ENCODE results near the gene TMEM255B.
"Not testable (repeated sequence)": the region's sequence is repeated elsewhere in the genome, so short reads cannot be mapped to it uniquely, and the experiment has no call there.

TMEM255B gene

DNA sequence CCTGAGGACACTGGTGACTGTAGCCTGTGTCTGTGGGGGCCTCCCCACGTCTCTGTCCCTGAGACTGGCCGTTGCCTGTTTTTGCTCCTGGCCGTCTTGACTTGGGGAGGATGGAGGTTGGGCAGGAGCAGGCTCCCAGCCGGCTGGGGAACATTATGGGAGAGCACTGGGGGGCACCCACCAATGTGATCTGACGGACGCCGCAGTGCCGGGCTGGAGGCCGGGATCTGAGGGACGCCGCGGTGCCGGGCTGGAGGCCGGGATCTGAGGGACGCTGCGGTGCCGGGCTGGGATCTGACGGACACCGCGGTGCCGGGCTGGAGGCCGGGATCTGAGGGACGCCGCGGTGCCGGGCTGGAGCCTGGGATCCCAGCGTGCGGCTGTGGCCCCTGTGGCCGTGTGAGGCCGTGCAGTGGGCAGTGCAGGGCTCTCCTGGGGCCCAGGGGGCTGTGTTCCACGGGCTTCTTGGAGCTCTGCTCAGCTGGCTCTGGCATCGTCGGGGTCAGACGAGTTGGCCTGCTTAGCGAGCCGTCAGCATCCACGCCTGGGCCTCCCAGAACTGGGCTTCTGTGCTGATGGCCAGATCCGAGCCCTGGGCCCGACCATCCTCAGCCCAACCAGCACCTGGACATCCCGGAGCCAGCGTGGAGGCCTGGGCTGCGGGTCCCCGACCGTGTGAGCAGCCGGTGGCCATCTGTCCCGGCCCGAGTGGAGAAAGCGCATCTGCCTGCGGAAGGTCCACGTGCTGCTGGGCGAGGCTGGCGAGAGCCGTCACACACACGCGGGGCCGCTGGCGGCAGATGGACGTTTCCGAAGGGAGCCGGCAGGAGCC is 59.0 kb downstream of the TMEM255B start:
- DNase-seq (ENCODE audit: low spot score) = no peak

DNA sequence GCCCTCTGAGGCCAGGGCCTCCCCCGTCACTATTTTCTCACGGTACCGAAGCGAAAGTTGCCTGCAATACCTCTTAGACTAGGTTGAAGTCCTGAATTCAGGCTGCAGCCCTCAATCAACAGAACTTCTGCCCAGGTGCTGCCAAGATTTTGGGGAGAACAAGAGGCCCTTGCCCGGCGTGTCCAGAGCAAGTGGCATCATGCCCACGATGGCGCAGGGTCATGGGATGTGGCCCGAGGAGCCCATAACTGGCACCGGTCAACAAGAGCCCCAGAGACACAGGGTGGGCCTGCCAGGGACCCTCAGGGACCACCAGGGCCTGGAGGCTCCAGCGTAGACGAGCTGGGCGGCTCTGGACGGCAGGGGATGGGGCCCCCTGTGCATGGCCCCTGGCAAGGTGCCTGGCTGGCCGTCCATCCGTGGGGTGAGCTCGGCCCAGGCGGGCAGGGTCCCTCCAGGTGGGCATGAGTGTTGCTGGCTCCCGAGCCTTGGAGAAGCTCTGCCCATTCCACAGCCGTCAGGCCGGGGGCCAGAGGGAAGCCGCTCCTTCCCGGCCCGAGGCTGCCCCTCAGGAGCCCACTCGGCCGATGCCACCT is 59.8 kb downstream of the TMEM255B start:
- DNase-seq (ENCODE audit: low spot score) = no peak

DNA sequence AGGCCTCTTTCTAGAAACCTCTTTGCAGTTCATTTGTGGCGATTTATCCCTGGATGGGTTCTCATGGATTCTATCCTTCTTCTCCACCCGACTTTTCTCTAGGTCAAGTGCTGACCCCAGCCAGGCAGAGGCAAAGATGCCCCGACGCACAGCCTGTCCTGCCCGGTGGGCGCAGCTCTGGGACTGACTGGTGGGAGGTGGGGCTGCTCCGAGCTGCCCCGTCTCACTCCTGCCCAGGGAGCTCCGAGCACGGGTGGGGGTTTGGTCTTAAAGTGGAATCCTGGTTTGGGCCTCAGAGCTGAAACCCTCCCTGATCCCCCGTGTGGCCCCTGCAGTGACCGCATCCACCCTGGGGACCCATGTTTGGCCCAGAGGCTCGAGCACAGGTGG is 60.3 kb downstream of the TMEM255B start:
- DNase-seq (ENCODE audit: low spot score) = no peak

DNA sequence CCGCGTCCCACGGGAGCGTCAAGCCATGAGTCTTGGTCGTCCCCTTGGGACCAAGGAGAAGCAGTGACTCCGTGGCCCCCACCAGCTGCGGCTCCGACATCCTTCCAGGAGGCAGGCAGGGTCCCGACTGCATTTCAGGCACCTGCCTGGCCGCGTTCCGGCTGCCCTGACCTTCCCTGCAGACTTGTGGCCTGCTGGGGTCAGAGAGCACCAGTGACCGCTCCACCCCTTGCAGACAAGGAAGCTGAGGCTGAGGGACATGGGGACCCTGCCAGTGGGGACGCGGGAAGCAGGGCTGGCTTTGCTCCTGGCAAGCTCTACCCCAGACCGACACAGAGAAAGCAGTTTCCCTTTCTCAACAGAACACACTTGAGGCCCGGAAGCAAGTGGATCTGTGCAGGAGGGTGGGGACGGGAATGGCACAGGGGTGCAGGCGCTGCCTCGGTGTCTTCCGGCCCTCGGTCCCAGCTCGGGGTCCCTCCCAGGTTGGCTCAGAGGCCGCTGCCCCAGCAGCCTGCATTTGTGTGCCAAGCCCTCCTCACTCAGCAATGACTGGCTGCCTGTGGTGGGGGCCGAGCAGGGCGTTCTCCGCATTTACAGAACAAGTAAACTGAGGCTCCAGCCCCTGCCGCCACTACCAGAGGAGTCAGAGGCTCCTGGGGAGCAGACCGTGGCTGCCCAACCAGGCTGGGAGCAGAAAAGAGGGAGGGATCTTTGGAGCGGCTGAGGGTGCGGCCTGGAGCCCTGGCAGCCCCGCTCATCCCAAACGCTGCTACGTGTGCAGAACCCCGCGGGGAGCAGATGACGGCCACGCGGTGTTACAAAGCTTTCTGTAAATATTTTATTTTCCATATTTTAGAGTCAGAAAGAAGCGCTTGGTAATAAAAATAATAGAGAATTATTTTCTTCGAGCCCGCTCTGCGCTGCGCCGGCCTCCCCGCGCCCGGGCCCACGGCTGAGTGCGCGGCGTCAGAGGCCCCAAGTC is 61.0 kb downstream of the TMEM255B start:
- DNase-seq (ENCODE audit: low spot score) = no peak

DNA sequence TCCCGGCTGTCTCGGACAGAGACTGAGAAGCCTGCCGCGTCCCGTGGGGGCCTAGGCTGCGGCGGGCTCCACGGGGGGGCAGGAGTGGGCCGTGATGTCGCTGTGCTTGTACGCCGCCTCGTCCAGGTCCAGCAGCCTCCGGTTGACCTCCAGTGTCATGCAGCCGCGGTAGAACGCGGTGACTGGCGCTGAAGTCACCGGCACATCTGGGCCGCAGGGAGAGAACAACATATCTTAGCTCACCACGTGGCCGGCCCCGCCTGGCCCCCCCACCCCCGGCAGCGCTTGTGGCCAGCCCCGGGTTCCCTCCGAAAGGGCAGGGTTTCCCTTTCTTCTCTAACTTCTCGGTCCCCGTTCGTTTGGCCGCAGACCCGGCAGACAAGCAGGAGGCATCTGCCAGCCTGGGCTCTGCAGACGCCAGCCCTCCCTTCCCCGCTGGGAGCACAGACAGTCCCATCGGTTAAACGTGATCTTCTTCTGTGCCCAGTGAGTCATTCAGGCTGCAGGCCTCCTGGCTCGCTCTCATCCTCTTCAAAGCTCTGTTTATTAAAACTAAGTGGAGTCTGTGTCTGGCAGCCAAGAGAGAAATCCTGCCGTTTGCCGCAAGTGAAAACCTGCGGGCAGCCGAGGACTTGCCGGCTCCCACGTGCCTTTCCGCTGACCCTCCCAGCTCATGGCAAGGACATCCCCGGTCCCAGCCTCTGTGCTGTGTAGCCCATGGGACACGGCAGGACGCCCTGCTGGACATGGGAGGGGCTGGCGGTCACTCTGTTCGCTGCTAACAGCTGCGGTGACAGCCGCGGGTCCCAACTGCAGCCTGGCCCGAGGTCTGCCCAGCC is 62.0 kb downstream of the TMEM255B start:
- no peak for DNase-seq (ENCODE audit: low spot score)

DNA sequence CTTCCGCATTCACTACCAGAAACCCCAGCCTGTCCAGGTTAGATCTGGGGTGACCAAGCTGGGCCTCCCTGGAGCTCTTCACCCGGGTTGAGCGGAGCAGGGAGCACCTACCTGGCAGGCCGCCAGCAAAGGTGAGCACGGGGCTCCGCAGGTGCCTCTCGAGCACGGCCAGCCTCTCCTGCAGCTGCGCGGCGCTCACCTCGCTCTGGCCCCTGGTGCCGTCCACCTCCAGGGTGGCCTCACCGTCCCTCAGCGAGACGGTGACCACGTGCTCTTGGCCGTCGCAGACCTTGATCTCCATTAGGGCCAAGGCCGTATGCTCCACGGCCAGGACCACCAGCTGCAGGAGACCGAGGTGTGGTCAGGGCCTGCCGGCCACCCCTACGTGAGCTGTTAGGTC is 62.8 kb downstream of the TMEM255B start:
- DNase-seq (ENCODE audit: low spot score) = no peak

DNA sequence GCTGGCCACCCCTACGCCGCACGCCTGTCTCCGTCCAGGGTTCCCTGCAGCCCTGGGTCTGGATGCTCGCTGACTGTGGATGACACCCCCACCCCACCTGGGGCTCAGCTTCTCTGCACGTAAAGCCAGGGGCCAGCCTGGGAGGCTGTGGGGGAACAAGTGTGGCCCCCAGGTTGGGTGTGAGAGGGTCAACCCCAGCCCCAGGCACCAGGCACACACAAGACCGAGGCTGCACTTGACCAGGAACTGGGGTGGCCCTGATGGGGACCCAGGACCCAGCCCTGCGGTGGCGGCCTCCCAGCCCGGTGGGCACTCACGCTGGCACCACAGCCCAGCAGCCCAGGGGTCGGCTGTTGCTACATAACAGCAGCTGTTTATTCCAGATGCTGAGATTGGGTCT is 63.2 kb downstream of the TMEM255B start:
- DNase-seq (ENCODE audit: low spot score) = no peak

DNA sequence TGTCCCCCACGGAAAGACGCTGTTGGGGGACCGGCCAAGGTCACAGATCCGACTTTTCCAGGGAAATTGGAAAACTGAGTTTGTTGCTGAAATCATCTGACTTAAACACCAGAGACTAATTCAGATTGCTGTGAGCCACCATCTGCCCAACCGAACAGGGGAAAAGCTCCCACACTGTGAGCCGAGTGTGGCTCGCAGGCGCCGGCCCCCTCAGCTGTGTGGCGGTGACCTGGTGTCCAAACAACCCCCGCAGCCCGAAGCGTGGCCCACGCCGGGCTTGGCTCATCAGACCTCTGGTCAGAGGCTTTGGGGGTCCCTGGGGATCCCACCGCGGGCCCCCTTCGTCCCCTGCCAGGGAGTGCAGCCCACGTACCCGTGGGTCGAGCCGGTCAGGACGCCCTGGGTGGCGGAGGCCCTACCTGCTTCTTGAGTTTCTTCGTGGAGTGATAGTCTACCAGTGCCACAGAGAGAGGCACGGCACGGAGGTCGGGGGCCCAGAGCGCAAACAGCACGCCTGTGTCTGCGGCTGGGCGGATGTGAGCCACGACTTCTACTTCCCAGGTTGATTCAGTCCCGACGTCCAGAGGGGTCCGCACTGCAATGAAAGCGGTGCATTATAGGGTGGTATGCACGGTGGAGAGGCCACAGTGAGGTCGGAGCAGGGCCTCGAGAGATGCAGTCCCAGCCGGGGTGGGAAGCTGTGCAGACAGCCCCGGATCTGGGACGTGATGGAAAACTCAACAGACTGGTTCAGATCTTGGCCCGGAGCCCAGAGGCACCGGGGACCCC is 64.1 kb downstream of the TMEM255B start:
- DNase-seq (ENCODE audit: low spot score) = no peak

DNA sequence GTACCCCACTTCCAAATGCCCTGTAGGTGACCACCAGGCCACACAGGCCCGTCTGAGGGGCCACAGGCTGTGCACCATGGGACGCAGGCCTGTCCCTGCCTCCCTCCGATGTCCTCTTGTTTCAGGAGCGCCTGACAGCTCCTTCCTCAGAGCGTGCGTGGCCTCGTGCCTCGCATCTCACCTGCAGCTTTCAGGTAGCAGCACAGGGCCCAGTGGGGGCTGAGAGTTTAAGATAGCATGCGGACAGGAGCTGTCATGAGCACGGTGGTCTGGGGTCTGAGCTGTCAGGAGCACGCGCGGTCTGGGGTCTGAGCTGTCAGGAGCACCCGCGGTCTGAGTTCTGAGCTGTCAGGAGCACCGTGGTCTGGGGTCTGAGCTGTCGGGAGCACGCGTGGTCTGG is 64.7 kb downstream of the TMEM255B start:
- no peak for DNase-seq (ENCODE audit: low spot score)

DNA sequence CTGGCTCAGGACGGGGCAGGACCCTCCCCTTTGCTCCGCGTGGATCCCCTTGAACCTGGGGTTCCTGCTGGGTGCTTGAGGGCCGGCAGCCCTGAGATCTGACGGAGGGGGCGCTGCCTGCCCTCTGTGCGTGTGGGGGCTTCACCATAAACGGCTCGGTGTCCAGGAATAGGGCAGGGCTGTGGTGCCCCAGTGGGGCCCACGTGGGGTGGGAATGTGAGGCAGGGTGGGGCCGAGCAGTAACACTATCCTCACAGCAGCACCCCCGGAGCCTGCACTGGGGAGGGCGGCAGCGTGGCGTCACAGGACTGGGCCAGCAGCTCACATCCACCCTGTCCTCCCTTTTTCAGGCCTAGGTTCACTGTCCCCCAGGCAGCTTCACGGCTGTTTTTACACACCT is 66.8 kb downstream of the TMEM255B start:
- no peak for DNase-seq (ENCODE audit: low spot score)

DNA sequence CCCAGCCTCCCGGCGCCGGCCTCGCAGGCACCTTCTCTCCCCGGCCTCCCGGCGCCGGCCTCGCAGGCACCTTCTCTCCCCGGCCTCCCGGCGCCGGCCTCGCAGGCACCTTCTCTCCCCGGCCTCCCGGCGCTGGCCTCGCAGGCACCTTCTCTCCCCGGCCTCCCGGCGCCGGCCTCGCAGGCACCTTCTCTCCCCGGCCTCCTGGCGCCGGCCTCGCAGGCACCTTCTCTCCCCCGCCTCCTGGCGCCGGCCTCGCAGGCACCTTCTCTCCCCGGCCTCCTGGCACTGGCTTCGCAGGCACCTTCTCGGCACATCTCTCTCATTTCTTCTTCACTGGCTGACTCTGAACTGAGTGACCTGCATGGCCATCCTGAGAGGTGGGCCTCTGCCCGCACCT is 67.4 kb downstream of the TMEM255B start:
- not testable (repeated sequence) for DNase-seq (ENCODE audit: low spot score)

DNA sequence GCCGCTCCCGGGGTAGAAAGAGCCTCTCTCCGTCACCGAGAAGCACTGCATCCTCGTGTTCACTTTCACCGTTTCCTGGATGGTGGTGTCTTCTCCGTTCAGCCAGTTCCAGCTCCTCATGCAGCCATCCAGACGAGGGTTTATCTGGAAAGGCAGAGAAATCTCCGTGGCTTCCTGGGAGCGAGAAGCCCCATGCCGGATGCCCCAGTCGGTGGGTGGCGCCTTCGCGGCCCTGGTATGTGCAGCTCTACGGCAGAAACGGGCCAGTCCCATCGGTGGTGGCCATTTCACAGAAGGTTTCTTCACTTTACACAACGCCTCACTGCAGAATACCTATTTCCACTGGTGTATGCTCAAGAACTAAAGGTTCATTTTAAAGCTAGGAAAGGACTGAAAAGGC is 68.0 kb downstream of the TMEM255B start:
- DNase-seq (ENCODE audit: low spot score) = no peak

DNA sequence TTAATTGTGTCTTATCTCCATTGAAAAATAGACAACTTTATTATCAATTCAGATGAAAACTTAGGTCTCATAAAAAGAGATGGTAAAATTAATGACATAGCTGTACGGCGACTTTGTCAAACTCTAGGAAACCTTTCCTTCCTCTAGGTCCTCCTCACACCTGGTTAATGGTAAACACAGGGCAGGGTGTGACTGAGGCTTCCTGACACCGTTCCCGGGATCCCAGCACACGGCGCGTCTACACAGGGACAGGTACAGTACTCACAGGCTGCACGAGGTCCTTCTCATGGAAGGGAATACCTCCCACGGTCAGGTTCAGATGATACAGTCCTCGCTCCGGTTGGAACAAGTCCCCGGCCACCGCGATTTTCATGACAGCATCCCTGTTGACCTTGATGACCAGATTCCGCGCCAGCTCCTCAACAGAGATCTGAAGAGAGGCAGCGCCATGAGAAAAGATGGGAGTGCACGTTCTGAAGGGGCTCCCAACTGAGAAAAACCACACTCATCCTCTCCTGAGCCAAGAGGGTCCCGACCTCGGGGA is 69.3 kb downstream of the TMEM255B start:
- no peak for DNase-seq (ENCODE audit: low spot score)

DNA sequence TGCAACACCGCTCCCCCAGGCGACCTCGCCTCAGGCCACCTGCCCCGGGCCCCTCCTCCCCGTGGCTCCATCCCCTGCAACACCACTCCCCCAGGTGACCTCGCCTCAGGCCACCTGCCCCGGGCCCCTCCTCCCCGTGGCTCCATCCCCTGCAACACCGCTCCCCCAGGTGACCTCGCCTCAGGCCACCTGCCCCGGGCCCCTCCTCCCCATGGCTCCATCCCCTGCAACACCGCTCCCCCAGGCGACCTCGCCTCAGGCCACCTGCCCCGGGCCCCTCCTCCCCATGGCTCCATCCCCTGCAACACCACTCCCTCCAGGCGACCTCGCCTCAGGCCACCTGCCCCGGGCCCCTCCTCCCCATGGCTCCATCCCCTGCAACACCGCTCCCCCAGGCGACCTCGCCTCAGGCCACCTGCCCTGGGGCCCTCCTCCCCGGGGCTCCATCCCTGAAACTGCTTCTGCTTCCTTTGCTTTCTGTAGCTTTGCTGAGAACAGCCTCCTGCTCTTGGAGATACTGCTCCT is 71.5 kb downstream of the TMEM255B start:
- not testable (repeated sequence) for DNase-seq (ENCODE audit: low spot score)

DNA sequence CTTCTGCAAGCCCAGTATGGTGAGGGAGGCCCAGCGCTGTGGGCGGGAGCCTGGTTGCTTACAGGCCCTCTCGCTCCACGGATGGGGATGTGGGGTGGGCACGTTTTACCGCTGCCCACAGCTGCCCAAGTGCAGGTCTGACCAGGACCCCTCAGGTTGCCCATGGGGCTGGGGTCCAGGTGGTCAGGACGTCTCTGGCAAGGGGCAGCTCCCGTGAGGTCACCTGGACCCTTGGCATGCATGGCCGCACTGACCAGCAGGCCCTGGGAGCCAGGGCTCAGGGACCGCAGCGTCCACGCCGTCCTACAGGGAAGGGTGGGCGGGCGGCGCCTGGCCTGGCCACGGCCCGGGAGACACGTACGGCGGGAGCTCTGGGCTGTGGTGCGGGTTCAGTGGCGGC is 72.0 kb downstream of the TMEM255B start:
- DNase-seq (ENCODE audit: low spot score) = no peak

DNA sequence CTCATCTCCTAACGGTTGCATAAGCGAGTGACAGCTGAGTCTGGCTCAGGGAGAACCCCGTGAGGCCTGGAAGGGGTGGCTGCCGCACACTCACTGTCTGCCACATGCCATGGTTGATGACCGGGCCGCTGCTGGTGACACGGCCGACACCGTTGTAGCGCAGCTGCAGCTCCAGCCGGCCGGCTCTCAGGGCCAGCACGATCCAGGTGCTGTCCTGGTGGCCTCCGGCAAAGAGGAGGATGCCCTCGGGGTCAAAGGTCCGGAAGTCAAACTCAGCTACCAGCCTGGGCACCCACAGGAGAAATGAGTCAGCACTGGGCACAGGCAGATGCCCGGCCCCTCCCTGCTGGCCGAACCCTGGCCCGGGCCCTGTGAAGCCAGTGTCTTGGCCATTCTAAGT is 73.2 kb downstream of the TMEM255B start:
- DNase-seq (ENCODE audit: low spot score) = no peak

DNA sequence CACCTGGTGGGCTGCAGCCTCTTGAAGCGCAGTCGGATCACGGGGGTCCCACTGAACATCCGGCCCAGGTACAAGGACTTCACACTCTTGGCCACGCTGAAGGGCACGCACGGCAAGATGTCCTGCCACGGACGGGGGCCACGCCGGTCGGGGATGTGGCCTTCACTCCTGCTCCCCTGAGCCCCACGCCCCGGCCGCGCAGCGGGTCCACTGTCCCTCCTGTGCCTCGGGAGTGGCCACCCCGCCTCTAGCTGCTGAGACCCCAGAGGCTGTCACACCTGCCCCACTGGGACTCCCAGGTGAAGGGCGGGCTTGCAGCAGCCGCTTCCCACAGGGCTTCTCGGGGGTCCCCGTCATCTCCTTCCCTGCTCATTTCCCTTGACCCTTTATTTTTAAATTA is 73.6 kb downstream of the TMEM255B start:
- no peak for DNase-seq (ENCODE audit: low spot score)

DNA sequence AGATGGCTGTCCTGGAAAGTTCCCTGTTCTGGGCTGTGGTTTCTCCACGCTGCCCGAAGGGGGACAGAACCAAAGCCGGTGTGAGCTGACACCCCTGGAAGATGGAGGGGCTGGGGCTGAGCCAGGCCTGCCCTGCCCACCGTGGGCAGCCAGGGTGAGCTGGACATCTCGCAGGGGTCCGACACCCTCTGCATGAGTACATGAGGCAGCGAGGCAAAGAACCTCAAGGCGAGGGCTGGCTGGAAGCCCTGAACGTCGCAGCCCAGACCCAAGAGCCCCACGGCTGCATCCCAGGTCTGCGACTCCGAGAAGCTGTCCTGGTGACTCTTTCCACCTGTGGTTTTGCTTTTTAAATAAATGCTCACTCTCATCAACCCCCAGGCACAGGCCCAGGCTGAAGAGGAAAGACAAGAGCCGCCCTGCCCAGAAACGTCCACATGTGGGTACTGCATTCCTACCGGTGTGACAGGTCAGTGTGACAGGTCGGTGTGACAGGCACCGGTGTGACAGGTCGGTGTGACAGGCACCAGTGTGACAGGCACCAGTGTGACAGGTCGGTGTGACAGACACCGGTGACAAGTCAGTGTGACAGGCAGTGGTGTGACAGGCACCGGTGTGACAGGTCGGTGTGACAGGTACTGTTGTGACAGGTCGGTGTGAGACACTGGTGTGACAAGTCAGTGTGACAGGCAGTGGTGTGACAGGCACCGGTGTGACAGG is 74.2 kb downstream of the TMEM255B start:
- no peak for DNase-seq (ENCODE audit: low spot score)

DNA sequence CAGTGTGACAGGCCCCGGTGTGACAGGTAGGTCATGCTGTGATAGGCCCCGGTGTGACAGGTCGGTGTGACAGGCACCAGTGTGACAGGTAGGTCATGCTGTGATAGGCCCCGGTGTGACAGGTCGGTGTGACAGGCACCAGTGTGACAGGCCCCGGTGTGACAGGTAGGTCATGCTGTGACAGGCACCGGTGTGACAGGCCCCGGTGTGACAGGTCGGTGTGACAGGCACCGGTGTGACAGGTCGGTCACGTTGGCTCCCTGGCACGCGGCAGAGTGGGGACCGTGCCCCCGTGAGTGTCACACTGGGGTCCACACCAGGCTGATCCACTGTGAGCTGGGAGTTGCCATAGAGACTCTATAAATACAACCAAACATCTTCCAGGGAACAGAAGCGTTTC is 75.0 kb downstream of the TMEM255B start:
- DNase-seq (ENCODE audit: low spot score) = not testable (repeated sequence)

Data from NAMALWA (cell line).